Hippocampal formation (tissue), 2 donors: ENCODE measurements around the gene PEX16.

ENCODE experiments used
- DNase-seq, 2 donors: peaks; one replicate each; lab custom pipeline; 2025; lab: John Stamatoyannopoulos, UW

Gene PEX16

DNA sequence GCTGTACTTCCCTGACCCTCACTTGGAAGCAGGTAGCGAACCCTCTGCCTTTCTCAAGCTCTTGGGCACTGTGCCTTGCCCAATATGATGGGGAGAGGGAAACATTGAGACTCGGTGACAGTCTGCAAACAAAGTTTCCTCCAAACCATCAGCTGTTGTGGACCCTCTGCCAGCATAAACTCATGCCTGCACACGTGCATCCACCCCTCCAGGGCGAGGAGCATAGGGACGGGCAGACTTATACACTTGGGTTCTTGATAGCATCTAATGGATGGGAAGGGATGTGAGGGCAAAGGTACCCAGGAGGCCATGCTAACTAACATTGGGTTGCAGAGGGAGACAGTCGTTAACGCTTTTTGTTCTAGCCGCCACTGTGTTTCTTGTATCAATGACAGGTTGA is 40.5 kb downstream of the PEX16 start:
- DNase-seq: no peak

DNA sequence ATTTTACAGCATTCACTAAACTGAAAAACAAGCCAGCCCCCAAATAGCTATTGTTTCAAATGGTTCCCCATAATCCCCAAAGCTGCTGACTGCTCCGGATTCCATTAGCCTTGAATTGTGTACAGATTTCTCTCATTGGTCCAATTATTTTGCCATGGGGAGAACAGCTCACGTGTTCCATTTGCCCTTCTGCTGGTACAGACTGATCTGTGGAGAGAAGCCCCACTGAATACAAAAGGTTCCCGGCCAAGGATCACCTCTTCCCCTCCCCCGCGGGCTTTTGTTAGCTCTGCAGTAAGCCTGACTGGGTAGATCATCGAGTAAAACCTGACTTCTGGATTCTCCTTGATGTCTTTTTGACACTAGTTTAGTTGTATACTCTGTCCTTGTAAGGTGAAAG is 41.3 kb downstream of the PEX16 start:
- DNase-seq: no peak

DNA sequence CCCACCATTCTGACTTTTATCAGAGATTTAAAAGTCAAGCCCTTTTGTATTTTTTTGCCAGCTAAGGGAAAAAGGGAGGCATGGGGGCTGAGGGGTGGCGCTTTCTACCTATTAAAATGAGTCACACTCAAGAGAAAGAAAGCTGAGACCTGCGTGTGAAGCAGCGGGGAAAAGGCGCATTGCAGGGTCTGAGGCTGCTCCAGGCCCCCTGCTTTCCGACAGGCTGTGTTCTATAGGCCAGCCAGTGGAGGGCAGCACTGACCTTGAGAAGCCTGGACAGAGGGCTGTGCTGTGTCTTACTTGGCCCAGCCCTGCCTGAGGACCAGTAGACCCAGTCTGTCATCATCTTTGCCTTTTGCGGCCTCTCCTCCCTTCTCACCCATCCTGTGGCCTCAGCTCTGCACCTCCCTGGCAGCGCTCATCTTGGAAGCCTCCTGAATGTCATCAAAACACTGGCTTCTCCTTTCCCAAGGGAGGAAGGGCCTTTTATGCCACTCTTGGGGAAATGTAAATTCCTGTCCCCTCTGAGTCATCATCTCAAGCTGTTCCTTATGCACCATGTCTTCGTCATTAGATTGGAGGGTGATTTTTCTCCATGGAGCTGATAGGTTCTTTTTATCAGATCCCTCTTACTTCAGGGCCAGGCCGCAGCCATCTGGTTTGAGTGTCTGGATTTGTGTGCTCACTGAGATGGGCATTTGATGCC is 44.9 kb downstream of the PEX16 start:
- DNase-seq: peak; percentile 37 to 65

DNA sequence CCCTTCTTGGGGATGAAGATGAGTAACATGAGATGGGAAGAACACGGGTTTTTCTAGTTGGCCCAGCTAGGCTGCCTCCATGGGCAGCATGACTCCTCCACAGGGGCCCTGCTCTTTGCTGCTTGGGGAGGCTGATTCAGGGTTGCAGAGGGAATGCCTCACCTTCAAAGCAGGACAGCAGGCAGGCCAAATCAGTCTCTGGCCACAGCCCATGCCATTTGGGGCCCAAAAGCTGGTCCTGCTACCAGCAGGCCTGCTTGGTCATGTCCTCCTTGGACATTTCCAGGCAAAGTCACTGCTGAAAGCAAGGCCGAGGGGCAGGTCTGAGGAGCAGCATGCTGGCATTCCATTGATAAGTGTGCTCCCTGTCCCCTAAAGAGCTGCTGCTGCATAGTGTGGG is 46.0 kb downstream of the PEX16 start:
- no peak for DNase-seq

GRCh38 chr11:45870706-45871105 is 47.0 kb downstream of the PEX16 start:
- no peak for DNase-seq

GRCh38 chr11:45869551-45869950 is 48.1 kb downstream of the PEX16 start:
- DNase-seq: no peak

GRCh38 chr11:45864041-45864440 is 53.6 kb downstream of the PEX16 start:
- no peak for DNase-seq

- DNase-seq: no peak
Observed at GRCh38 chr11:45860764-45861510, 56.7 kb downstream of the PEX16 start.

DNA sequence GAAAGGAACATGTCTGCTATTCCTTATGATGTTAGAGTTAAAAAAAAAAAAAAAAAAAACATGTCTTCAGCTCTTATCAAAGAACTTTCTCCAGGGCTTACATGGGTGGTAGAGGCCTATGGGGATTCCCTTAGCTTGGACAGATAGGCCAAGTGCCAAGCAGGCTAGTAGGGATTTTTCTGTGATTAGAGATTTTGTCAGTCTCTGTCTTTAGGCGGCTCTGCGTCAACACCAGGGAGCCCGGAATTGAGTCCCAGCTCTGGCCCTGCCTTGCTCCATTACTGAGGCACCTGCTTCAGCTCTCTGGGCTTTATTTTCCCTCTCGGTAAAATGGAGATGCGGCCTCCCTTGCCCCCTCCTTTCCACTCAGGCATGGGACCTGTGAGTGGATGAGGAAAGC is 57.3 kb downstream of the PEX16 start:
- no peak for DNase-seq
